IPS-11a (cell line): ENCODE results near the gene GID4.

ENCODE experiments used
- H3K4me3 ChIP-seq: one replicate; pipeline ENCODE4 v1.5.1; 2013; ENCODE audit warnings: low read depth, low read length, control low read depth

The GID4 gene

GRCh38 chr17:18094409-18094807, 55.2 kb downstream of the GID4 start:
- H3K4me3 ChIP-seq: no peak overlapping the region

GRCh38 chr17:18099516-18099915, 60.3 kb downstream of the GID4 start:
- no peak overlapping the region for H3K4me3 ChIP-seq

- no peak overlapping the region for H3K4me3 ChIP-seq
Observed at GRCh38 chr17:18100616-18101015, 61.4 kb downstream of the GID4 start.

- H3K4me3 ChIP-seq: no peak overlapping the region
Observed at GRCh38 chr17:18101828-18102227, 62.6 kb downstream of the GID4 start.

- H3K4me3 ChIP-seq: no peak overlapping the region
Observed at GRCh38 chr17:18102640-18103039, 63.4 kb downstream of the GID4 start.

- no peak overlapping the region for H3K4me3 ChIP-seq
Observed at GRCh38 chr17:18105027-18105426, 65.8 kb downstream of the GID4 start.

- no peak overlapping the region for H3K4me3 ChIP-seq
Observed at GRCh38 chr17:18105595-18105994, 66.4 kb downstream of the GID4 start.

GRCh38 chr17:18106211-18106610, 67.0 kb downstream of the GID4 start:
- H3K4me3 ChIP-seq: no peak overlapping the region

GRCh38 chr17:18107061-18107790, 68.0 kb downstream of the GID4 start:
- no peak overlapping the region for H3K4me3 ChIP-seq

- no peak overlapping the region for H3K4me3 ChIP-seq
Observed at GRCh38 chr17:18107971-18108370, 68.8 kb downstream of the GID4 start.

GRCh38 chr17:18108401-18109312, 69.4 kb downstream of the GID4 start, which contains the start of gene MYO15A:
Gene MYO15A, plus strand, starts transcription at chr17:18108756. Its CDS starts 10,045 bp downstream, at chr17:18118801.
- no peak within 1 kb of the TSS for H3K4me3 ChIP-seq

- H3K4me3 ChIP-seq: no peak overlapping the region
Observed at GRCh38 chr17:18109935-18110485, 70.8 kb downstream of the GID4 start.

GRCh38 chr17:18110636-18111145, 71.5 kb downstream of the GID4 start:
- no peak overlapping the region for H3K4me3 ChIP-seq

GRCh38 chr17:18111330-18111971, 72.2 kb downstream of the GID4 start:
- H3K4me3 ChIP-seq: no peak overlapping the region

GRCh38 chr17:18115517-18115916, 76.3 kb downstream of the GID4 start:
- no peak overlapping the region for H3K4me3 ChIP-seq

- no peak overlapping the region for H3K4me3 ChIP-seq
Observed at GRCh38 chr17:18116078-18116477, 76.9 kb downstream of the GID4 start.

GRCh38 chr17:18117533-18117932, 78.3 kb downstream of the GID4 start:
- H3K4me3 ChIP-seq: no peak overlapping the region
